Posterior vena cava (tissue), 2 donors: ENCODE measurements around the gene NDUFAF3. TPM values are rescaled to one million over a fixed set of nuclear protein-coding genes. Genes with fewer than 3 reads are reported as not detected.
"Not testable (repeated sequence)": the region's sequence is repeated elsewhere in the genome, so short reads cannot be mapped to it uniquely, and the experiment has no call there.

ENCODE experiments used
- DNase-seq: peaks from one replicate; pipeline ENCODE4 v3.0.0-alpha.2; 2020; ENCODE audit warnings: low spot score
- intact Hi-C, 2 donors: fragments of 100-400 bp; cut with DNase I; formaldehyde crosslinking; loops; one replicate each; pipeline versions ENCODE4 v1.14.1 to v1.14.2; 2022 to 2023
- total RNA-seq, 2 donors: library from RNA; stranded (reverse); fragmentation: NEBNext Ultra II Directional; extraction: Animal tissue kit (Norgen Biotek cat#: 25700); gene quantifications; one replicate each; pipeline ENCODE4 v1.2.1, GENCODE V29; 2021
- donor health status: DM: yes; HTN: yes; CAD: no.
- donor health status: DM: yes; HTN: yes; CAD: no.

The NDUFAF3 gene
- total RNA-seq, 2 donors from 2014 or later = 57.8 to 62.0 TPM

DNA sequence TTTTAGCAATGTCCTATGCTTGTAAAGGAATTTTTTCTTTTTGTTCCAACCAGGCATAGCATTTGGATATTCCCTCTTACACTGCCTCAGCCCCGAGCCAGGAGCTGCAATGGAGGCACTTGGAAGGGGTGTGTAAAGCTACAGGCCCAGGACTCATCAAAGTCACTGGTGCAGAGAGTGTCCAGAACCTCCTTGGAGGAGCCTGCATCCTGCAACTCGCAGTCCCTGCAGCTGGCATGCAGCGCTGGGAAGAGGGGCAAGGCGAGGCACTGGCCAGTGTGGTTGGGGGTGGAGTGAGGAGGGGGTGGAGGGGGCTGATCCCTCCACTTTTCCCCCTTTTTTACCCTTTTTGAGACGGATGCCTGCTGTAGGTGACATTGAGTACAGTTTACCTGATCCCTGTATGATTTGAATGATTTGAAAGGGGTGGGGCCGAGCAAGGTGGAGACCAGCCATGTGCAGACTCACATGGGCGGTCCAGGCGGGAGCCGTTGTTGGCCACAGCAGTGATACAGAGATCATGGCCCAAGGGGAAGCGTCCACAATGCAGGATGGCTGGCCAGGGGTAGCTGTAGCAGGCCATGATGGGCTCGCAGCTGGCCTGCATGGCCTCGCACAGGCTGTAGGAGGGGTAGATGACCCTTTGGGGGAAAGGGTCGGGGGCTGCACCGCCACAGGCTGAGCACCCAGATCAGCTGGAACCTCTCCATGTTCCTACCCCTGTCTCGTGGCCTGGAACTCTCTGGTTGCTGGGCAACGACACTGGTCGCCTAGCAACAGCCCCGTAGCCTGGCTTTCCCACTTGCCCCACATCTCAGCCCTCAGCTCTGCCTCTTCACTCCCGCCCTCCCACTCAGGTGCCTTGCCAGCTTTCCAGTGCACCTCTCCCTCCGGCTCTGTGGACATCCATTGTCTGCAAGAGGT is 23.9 kb upstream of the NDUFAF3 start:
- intact Hi-C loops = no loop called here
- no peak for DNase-seq

DNA sequence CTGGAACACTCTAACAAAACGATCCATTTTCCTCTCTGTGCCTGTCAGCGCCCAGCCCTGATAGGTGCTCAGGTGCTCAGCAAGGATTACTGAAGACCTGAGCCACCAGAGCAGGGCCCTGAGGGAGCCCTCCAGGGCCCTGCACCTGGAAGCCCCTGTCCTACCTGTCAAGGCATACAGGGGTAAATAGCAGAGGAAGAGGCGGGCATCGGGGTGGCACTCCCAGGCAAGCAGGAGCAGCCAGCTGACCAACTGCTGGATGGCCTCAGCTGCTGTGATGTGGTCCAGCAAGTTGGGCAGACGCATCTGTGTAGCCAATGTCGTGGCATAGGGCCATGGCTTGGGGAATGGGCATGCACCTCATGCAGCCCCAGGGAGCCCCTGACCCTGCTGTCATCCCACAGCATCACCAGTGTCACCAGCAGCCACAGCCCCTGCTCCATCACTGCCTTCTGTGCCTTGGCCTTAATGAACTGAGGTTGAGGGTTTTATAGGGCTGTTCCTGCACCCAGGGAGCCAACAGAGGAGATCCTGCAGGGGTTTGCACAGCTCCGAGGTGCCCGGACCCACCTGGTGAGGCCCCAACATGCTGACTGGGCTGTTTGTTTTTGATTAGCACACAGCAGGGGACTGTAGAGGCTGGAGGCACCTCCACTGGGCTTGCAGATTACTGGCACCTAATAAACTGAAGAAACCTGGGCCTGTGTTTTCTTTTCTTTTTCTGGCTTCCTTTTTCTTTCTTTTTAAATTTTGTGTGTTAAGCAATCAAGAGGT is 22.6 kb upstream of the NDUFAF3 start:
- intact Hi-C loops = no loop called here
- no peak for DNase-seq

DNA sequence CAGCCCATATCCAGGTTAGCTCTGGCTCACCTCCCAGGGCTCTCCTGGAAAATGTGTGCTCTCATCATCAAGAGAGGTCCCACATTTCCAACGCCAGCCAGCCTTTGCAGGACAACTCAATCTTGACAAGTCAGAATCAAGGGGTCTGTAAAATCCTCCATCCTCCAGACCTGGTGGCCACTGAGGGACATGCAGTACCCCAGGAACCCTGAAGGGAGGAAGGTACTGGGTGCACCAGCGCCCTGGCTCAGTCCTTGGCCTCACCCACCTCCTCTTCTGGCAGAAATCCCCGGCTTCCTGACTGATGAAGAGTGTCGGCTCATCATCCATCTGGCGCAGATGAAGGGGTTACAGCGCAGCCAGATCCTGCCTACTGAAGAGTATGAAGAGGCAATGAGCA is 20.8 kb upstream of the NDUFAF3 start:
- DNase-seq = no peak
- intact Hi-C loops = loop anchor here in 1 of 2 donors (5.0 kb wide), 1 partner anchor 101 kb away; the partner anchor contains the start of gene QARS1

DNA sequence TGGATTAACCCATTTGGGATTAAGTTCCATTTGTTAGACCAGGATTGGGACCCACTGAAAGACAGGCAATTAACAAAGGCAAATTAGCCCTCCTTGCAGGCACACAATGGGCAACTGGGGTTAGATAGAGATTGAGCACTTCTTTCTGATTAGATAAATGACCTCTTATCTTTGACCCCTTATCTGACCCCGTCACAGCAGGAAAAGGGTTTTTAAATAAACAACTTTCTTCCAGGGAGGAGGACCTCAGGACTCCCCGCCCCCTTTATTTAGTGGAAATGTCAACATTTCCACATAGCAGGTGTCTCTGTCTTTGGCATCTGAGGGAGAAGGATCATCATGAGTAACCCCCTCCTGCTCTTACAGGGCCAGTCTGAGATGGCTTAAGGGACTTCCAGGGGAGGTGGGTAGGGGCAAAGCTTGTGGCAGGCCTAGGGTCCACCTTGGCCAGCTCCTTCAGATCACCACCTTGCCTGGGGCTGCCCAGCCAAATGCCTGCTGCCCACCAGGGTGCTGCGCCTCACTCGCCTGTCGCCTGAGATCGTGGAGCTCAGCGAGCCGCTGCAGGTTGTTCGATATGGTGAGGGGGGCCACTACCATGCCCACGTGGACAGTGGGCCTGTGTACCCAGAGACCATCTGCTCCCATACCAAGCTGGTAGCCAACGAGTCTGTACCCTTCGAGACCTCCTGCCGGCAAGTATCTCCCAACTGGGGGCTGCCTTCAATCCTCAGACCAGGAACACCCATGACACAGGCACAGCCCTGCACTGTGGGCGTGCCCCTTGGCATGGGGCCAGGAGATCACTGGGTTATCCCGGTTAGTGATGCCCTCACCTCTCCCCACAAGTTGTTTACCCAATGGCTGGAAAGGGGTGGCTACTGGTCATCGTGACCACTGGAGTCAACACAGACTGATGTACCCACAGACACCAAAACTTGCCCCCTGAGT is 17.3 kb upstream of the NDUFAF3 start:
- intact Hi-C loops = loop anchor here in 1 of 2 donors (5.0 kb wide), 1 partner anchor 98 kb away; the partner anchor contains the start of gene QARS1
- no peak for DNase-seq

DNA sequence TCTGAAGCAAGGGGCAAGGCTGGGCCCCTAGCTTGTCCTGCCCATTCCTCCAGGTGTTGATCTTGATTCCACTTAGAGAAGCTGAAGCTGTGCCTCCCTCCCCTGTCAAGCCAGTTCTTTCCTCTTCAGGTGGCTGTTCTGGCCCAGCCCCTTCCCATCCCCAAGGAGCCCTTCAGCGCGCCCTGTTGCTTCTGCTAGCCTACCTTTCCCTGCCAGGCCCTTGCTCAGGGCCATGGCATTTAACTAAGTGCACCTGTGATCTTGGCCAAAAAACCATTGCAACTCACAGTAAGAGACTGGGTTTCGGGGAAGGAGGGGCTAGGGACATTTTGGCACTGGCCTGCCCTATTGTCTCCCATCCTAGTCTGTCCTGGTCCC is 16.6 kb upstream of the NDUFAF3 start:
- intact Hi-C loops = no loop called here

DNA sequence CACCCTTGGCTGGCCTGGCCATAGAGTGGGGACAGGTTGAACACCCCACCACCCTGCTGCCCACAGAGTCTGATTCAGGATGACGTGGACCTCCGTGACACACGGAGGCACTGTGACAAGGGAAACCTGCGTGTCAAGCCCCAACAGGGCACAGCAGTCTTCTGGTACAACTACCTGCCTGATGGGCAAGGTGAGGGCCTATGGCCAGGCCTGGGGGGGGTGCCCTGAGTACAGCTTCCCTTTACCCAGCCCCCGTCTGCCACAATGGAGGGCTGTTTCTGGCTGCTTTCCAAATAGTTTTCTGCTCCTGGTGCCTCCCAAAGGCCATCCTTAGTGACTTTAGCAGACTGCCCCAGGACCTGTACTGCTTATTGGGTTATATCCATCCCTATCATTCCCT is 15.9 kb upstream of the NDUFAF3 start:
- intact Hi-C loops = no loop called here

More for the DNA sequence above, 16.6 kb upstream of the NDUFAF3 start:
- DNase-seq = no peak

DNA sequence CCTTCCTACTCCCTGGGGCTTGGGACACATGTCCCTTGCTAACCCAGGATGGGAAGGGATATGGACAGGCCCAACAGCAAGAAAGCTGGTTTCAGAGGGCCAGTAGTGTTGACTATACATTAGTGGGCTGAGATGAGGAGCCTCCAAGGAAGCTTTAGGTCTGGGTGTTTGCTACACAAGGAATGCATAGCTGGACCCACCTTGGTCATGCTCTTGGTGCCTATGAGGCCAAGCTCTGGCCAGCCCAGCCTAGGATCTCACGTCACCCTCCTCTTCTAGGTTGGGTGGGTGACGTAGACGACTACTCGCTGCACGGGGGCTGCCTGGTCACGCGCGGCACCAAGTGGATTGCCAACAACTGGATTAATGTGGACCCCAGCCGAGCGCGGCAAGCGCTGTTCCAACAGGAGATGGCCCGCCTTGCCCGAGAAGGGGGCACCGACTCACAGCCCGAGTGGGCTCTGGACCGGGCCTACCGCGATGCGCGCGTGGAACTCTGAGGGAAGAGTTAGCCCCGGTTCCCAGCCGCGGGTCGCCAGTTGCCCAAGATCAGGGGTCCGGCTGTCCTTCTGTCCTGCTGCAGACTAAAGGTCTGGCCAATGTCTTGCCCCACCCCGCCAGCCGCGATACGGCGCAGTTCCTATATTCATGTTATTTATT is 15.4 kb upstream of the NDUFAF3 start:
- intact Hi-C loops = no loop called here
- DNase-seq = peak; percentile 87

More for the DNA sequence above, 15.9 kb upstream of the NDUFAF3 start:
- no peak for DNase-seq

DNA sequence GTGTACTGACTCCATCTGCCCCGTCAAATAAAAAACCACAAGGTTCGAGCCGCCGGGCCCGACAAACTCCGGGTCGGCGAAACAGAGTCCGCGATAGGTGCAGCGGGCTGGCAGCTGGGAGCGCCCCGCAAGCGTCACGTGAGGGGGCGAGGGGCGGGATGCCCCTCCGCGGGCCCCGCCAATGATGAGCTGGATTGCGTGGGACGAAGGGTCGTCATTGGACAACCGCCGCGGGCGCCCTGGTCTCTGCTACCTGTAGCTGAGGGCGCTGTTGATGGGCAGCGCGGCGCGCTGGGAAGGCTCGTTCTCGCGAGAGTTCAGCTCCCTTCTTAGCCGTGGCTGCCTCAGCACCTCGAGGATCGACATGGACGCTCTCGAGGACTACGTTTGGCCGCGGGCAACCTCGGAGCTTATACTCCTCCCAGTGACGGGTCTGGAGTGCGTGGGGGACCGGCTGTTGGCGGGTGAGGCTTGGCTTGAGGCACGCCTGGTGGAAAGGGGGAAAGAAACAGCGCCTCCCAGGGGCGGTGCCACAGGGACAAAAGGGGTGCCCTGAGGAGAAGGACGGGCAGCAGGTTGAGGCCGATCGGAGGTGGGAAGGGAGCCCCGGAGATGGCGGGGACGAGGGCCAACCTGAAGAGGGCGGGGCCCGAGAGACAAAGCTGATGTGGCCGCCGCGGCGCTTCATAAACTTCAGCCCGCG is 14.7 kb upstream of the NDUFAF3 start, which contains the start of gene WDR6:
Gene WDR6, plus strand, starts transcription at position 324 of the 703 bp plus-strand sequence. Its CDS starts 41 bp downstream, at position 365.
- intact Hi-C loops = no loop called here
- DNase-seq = peak; percentile 98

DNA sequence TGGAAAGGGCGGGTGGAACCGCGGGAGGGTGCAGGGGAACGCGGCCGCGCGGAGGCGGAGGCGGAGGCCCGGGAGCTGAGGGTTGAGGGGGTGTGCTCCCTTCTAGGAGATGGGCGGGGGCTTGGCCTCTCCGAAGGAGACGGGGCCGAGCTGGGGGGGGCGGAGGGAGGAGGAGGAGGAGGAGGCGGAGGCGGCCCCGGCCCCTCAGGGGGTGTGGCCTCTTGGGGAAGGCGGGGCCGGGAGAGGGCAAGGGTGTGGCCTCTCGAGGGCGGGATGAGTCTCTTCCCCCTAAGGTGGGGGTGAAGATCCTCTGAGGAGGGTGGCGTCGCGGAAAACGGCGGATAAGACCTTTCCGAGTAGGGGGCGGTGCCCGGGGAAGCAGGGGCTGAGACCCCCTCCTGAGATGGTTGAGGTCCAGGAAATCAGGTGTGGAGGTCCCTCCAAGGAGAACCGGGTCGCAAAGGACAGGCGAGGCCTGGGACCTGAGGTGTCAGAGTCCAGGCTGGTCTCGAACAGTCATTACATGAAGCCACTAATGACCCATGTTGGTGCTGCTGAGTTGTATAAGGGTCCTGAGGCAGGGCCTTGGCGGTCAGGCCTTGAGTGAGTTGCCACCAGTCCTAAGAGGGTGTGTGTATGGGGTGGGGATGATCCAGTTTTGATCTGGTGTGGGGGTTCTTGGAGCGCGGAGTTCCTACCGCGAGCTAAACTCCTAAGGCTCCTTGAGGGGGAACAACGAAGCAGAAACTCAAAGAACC is 14.0 kb upstream of the NDUFAF3 start:
- DNase-seq = peak; percentile 97
- intact Hi-C loops = no loop called here

DNA sequence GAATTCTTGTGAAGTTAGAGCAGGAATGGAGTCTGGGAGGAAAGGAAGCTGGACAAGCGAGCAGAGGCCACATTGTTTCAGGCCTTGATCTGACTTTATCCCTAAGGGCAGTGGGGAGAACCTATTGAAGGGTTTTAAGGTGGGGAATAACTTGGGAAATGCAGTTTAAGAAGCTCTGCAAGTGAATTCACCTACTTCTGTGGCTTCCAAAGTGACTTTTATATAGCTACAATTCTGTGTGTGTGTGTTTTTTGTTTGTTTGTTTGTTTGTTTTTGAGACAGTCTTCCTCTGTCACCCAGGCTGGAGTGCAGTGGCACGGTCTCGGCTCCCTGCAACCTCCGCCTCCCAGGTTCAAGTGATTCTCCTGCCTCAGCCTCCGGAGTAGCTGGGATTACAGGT is 13.3 kb upstream of the NDUFAF3 start:
- intact Hi-C loops, DNase-seq: not testable (repeated sequence)

DNA sequence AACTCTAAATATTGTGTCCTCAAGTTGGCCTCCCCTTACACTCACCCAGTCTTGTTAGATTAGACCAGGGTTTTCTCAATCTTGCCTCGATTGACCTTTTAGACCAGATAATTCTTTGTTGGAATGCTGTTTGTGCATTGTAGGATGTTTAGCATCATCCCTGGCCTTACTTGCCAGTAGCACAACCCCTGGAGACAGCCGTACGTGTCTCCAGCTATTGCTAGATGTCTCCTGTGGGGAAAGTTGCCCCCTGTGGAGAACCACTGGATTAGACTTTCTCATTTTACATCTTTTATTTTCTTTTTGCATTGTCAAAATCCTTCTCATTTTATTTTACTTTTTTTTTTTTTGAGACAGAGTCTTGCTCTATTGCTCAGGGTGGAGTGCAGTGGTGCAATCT is 12.5 kb upstream of the NDUFAF3 start:
- intact Hi-C loops = no loop called here
- no peak for DNase-seq

DNA sequence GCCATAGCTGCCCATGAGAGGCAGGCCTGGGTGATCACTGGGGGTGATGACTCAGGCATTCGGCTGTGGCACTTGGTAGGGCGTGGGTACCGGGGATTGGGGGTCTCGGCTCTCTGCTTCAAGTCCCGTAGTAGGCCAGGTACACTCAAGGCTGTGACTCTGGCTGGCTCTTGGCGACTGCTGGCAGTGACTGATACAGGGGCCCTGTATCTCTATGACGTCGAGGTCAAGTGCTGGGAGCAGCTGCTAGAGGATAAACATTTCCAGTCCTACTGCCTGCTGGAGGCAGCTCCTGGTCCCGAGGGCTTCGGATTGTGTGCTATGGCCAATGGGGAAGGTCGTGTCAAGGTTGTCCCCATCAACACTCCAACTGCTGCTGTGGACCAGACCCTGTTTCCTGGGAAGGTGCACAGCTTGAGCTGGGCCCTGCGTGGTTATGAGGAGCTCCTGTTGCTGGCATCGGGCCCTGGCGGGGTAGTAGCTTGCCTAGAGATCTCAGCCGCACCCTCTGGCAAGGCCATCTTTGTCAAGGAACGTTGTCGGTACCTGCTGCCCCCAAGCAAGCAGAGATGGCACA is 9.4 kb upstream of the NDUFAF3 start:
- no peak for DNase-seq
- intact Hi-C loops = no loop called here

DNA sequence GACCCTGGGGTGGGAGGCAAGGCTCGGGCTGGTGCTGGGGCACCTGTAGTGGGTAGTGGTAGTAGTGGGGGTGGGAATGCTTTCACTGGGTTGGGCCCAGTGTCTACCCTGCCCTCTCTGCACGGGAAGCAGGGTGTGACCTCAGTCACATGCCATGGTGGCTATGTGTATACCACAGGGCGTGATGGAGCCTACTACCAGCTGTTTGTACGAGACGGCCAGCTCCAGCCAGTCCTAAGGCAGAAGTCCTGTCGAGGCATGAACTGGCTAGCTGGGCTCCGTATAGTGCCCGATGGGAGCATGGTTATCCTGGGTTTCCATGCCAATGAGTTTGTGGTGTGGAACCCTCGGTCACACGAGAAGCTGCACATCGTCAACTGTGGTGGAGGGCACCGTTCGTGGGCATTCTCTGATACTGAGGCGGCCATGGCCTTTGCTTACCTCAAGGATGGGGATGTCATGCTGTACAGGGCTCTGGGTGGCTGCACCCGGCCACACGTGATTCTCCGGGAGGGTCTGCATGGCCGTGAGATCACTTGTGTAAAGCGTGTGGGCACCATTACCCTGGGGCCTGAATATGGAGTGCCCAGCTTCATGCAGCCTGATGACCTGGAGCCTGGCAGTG is 8.7 kb upstream of the NDUFAF3 start:
- intact Hi-C loops = no loop called here
- no peak for DNase-seq

DNA sequence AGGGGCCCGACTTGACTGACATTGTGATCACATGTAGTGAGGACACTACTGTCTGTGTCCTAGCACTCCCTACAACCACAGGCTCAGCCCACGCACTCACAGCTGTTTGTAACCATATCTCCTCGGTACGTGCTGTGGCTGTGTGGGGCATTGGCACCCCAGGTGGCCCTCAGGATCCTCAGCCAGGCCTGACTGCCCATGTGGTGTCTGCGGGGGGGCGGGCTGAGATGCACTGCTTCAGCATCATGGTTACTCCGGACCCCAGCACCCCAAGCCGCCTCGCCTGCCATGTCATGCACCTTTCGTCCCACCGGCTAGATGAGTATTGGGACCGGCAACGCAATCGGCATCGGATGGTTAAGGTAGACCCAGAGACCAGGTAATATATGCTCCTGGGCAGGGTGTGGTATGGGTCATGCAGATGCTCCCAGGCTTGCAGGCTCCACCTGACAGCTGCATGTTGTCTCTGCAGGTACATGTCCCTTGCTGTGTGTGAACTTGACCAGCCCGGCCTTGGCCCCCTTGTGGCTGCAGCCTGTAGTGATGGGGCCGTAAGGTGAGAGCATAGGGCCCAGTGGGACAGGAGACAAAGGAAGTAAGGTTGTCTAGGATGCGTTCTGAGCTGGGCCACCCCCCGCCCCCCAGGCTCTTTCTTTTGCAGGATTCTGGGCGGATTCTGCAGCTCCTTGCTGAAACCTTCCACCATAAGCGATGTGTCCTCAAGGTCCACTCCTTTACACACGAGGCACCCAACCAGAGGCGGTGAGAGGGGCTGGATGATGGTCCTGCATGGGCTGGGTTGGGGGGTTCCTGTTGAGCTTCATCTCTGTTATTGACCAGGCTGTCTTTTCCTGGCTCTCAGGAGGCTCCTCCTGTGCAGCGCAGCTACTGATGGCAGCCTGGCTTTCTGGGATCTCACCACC is 7.9 kb upstream of the NDUFAF3 start:
- no peak for DNase-seq
- intact Hi-C loops = no loop called here

DNA sequence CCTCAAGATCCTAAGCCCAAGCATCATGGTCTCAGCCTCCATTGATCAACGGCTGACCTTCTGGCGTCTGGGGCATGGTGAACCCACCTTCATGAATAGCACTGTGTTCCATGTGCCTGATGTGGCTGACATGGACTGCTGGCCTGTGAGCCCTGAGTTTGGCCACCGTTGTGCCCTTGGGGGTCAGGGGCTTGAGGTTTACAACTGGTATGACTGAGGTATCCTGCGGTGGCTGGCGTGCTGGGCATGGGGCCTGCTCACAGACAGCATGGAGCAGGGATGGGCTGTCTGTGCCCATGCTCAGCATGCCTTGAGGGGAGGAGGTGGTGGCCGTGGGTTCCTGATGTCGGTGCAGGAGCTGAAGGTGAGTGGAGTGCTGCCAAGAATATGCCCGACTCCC is 6.8 kb upstream of the NDUFAF3 start:
- DNase-seq = no peak
- intact Hi-C loops = no loop called here
